AG09319 (cell line): Measurements from ENCODE around the gene GOLT1B.

Experiments
- DNase-seq: peaks from one replicate; pipeline ENCODE4 v3.0.0-alpha.2; 2010; ENCODE audit warnings: low read depth; ENCODE audit errors: extremely low read depth
- CTCF ChIP-seq: IDR thresholded peaks from 2 replicates; pipeline ENCODE4 v1.5.1; 2011; ENCODE audit warnings: low read depth, mild to moderate bottlenecking, inconsistent platforms, low read length, moderate library complexity

Gene GOLT1B

GRCh38 chr12:21521541-21521940 lies 20.0 kb downstream of the GOLT1B start:
- DNase-seq, result no peak

GRCh38 chr12:21523148-21523547 lies 21.6 kb downstream of the GOLT1B start:
- DNase-seq, result no peak
- no peak for TF ChIP-seq CTCF

More at GRCh38 chr12:21521541-21521940, 20.0 kb downstream of the GOLT1B start:
- TF ChIP-seq CTCF, result no peak

- TF ChIP-seq CTCF, result no peak
- no peak for DNase-seq
Observed at GRCh38 chr12:21526053-21526452, 24.5 kb downstream of the GOLT1B start, which contains the start of gene SPX. Gene SPX (plus strand): TSS chr12:21526296. CDS start chr12:21526473, 177 bp downstream.

- DNase-seq, result no peak
- TF ChIP-seq CTCF, result no peak
Observed at GRCh38 chr12:21526721-21527345, 25.2 kb downstream of the GOLT1B start.

GRCh38 chr12:21527451-21528180 lies 26.0 kb downstream of the GOLT1B start:
- no peak for DNase-seq
- TF ChIP-seq CTCF, result no peak

GRCh38 chr12:21528953-21529352 lies 27.4 kb downstream of the GOLT1B start:
- TF ChIP-seq CTCF, result no peak
- no peak for DNase-seq

GRCh38 chr12:21529456-21529855 lies 27.9 kb downstream of the GOLT1B start:
- no peak for TF ChIP-seq CTCF
- no peak for DNase-seq
